Hypothalamus (tissue), 51 donors: Measurements from ENCODE around the gene BMX.

ENCODE experiments used
- DNase-seq, 51 donors: peaks; one replicate each; lab custom pipeline; 2025; lab: John Stamatoyannopoulos, UW

BMX gene

DNA sequence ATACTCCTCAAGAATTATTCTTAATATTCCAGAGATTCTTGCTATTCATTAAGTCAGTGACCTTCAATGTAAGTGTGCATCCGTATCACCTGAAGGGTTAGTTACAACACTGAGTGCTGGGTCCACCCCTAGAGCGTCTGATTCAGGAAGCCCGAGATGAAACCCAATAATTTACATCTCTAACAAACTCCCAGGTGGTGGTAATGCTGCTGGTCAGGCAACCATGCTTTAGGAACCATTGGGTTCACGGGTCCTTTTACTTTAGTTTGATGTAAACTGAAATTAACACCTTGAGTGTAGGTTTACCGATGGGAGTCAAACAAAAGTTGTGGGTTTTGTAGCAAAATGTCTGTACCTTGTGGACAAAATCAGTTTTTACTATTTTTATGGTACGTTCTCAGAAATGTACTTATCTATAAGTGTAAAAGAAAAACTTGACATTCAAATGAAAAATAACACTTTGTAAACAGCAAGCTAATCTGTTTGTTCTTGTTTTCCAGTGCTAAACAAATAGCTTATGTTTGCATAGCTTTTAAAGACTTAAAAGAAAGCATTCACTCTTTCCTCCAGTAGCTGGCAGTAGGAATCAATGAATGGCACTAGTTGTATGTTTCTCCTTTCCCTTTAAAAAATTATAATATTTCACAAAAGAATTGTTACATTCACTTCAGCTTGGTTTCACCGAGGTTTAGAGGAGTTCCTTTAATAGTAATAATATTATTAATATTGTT is 67.4 kb downstream of the BMX start:
- DNase-seq, result no peak

DNA sequence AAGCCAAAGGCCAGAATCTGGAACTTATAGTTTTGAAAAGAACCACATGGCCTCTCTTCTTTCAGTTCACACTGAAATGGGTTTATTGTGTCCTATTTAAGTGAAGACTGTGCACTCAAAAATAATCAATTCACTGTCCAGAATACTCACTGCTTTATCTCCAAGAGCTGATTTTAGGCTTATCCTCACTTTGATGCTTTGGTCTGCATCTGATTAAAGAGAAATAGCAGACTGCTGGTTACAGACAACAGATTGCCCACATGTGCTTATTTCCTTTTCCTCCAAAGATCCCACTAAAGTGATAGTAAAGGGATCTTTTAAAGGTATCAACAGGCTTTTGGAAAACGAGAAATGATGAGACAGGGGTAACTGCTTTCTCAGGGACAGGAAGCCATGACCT is 69.5 kb downstream of the BMX start:
- DNase-seq, result no peak

DNA sequence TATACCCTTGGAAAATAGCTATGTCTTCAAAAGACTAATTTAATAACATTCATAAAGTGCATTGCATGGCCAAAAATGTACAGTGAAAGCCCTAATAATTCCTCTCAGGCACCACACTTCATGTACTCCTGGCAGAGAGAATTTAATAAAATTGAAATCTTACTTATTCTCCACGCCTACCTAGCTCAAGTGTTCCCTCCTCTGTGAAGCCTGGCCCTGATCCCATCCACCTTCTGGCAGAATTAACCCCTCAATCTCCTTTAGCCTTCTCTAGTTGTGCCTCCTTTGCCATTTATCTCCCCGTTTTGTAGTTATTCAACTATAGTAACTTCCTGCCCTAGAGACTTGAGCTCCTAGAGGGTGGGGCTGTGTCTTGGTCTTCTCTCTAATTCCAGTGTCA is 73.4 kb downstream of the BMX start:
- DNase-seq, result no peak

DNA sequence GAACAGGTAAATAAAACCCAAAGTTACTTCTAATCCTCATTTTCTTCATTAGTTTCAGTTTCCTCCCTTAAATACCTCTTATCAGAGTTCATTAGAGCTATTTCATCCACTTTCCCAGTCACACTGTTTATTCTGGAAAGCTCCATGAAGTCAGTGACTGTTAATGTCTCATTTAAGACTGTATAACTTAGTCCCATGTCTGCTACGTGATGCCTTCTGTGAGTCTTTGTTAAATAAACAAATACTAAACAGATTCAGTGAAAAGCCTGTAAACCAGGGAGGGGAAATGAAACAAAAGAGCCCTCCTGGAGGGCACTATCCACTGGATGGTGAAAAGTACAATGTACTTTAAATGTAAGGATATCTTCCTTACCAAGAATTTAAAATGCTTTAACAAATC is 75.4 kb downstream of the BMX start:
- no peak for DNase-seq

DNA sequence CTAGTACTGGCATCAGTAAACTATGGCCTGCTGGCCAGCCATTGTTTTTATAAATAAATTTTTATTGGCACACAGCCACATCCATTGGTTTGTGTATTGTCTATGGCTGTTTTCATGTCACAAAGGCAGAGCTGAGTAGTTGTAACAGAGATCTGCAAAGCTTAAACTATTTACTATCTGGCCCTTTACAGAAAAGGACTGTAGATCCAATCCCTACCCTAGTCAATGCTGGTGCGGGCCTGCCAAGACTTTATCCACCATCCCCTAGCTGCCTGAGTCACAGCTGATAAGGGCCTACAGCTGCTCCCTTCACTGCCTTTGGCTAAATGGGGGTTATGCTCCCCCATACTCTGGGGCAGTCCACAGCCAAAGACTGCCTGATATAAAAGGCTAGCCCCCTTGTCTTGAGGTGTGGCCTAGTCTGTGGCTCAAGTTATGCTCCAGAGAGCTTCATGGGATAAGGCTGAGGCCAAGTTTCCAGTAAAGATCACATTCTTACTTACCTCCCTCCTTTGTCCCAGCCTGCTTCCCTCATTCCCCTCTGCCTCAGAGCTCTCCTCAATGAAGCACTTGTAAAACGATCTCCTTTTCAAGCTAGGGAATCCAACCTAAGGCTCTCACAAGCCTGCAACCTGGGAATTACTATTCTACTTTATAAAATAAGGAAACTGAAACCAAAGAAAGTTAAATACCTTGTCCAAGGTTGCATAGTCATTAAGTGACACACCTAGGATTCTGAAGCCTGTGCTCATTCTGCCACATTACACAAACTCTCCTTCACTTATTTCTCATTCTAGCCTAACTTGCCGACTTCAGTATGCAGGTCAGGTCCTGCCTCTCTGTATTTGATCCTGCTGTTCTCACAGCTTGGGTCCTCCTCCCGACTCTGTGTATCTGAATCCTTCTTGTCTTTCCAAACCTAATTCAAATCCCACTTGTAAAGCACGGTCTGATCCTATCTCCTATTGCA is 79.5 kb downstream of the BMX start:
- DNase-seq, result peak in 1 of 51 donors; percentile 0

DNA sequence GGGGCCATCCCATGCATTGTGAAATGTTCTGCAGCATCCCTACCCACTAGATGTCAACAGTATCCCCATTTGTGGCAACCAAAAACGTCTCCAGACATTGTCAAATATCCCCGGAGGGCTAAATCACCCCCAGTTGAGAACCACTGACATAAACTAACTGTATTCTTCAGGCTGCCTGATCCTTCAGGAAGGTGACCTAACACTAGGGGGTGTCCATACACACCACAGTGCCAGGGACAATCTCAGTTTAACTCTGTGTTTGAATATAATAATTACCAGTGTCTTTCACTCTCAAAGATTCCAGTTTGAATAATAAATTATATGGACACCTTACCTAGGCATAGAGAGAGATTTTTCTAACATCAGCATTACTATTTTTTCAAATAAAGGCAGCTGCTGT is 93.8 kb downstream of the BMX start:
- DNase-seq, result no peak

DNA sequence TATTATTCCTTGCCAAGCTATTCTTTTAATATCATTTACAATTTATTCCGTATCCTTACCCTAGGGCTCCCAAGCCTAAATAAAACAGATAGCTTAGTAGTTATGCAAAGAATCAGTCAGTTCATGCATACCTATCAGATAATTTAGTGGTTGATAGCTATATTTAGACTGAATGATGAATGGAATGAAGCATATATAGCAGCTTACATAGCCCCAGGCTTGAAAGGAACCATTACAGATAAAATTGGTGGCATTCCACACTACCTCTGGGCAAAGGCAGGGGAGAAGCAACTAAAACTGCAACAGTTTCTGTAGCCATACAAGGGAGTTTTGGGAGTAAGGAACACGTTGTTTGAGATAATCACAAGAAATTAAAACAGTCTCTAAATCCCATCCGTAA is 97.4 kb downstream of the BMX start:
- no peak for DNase-seq

DNA sequence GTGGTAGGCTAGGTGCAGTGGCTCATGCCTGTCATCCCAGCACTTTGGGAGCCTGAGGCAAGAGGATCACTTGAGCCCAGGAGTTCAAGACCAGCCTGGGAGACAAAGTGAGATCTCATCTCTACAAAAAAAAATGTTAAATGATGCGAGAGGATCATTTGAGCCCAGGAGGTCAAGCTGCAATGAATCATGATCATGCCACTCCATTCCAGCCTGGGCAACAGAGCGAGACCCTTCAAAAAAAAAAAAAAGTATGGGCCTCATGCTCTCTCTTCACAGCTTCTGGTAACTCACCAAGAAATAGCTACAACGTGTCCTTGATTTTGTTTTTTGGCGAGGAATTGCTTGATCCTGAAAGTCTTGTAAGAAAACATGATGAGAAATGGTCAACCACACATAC is 98.9 kb downstream of the BMX start:
- DNase-seq, result no peak

DNA sequence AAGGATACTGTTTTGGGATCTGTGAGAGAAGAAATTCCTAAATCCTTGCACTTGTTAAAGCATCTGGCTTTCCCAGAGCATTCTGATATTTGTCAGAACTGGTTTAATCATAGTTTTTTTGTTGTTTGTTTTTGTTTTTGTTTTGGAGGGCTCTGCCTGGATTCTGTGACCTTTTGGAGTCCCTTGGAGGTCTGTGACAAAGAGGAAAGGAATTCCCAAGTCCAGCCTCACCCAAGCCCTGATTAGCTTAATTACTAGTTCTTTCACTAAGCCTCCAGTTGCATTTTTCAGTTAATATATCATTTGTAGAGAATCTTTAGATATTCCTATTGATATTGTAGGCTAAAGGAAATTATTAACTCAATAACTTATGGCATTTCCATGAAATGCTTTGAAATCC is 99.4 kb downstream of the BMX start:
- no peak for DNase-seq

DNA sequence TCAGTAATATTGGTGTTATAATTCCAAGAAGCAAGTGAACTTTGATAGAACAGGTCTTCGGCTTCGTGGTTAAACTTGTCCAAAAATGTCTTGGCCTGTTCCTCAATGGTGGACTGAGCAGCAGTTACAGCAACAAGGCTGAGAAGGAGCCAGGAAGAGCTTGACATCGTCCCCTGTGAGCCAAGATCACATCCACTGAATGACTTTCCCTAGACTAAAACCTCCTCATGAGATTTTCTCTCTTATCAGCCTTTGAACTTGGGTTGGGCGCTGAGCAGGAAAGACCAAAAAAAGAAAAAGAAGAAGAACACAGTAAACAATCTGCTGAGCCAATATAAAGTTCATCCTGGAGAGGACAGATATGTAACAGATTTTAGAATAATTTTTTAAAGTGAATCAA is 100.1 kb downstream of the BMX start, which contains the start of gene ACE2:
TSS of gene ACE2 (minus strand) at position 216 of the 400 bp plus-strand sequence. CDS start at position 167, 49 bp downstream.
- DNase-seq, result no peak

DNA sequence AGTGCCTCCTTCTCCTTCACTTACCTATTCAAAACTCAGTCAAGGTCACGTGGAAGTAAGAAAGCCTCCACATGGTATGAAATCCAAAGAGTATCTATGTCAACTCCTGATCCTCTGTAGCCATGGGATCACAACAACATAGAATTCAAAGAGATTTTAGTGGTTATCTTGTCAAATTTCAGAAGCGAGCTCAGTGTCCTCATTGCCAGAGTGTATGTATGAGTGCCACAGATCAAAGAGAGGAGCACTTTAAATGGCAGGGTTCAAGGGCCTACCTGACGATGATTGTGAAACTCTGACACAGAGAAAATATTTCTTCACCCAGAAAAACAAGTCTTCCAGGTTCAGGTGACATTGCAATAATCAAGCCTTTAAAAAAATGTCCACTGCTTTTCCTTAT is 101.3 kb downstream of the BMX start:
- no peak for DNase-seq

DNA sequence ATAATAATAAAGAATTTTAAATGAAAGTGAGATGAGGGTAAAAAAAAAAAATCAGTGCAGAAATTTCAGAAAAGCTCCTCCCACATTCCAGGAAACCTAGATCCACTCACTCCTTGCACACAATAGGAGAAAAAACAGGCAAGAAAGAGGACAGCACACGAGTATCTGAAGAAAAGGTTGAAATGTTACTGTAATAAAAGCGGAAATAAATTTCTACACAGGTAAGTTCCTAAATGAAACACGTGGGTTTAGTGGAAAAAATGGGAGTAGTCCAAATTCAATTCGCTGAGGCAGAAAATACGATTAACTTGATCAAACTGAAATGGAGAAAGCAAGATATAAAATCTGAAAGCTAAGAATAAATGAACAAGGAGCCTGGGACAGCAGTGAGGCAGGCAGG is 102.2 kb downstream of the BMX start:
- DNase-seq, result no peak

DNA sequence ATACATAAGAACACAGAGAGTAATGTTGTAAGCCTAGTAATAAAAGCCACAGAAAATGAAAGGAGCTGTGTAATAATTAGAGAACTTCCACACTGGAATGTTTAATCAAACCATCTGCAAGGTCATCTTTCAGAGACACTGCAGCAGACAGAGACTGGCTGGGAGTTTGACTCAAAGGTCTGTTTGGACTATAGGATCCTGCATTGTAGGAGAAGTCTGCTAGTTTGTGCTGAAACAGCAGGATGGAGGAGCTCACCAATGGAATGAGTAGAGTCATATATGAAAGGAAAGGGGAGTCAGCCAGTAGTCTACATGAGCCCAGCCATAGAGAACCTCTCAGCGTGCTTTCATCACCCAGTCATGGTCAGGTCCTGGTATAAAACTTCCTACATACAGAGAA is 104.6 kb downstream of the BMX start:
- DNase-seq, result no peak
